Sigmoid colon (tissue), 7 donors: ENCODE results near the gene ARHGDIB. TPM values are rescaled to one million over a fixed set of nuclear protein-coding genes. Genes with fewer than 3 reads are reported as not detected.

Experiments used
- DNase-seq: peaks from one replicate; pipeline ENCODE4 v3.0.0-alpha.2; 2019
- H3K27ac ChIP-seq, 4 donors: fragments of 200-600 bp; sonication (generic); one replicate each; pipeline ENCODE4 v1.5.1; 2016 to 2019; ENCODE audit warnings: mild to moderate bottlenecking in 1 of 4
- H3K27me3 ChIP-seq, 3 donors: fragments of 200-600 bp; sonication (generic); one replicate each; pipeline ENCODE4 v1.5.1; 2019; ENCODE audit warnings: mild to moderate bottlenecking in 1 of 3
- H3K36me3 ChIP-seq, 4 donors: fragments of 200-600 bp; sonication (generic); one replicate each; pipeline ENCODE4 v1.5.1; 2016 to 2019
- H3K4me1 ChIP-seq, 4 donors: fragments of 200-600 bp; sonication (generic); one replicate each; pipeline ENCODE4 v1.5.1; 2017 to 2019
- H3K4me3 ChIP-seq, 4 donors: fragments of 200-600 bp; sonication (generic); one replicate each; pipeline ENCODE4 v1.5.1; 2017 to 2019; ENCODE audit warnings: mild to moderate bottlenecking in 2 of 4, moderate library complexity in 1 of 4
- H3K9me3 ChIP-seq, 4 donors: fragments of 200-600 bp in 3 of 4; sonication (generic) in 3 of 4; one replicate each; pipeline versions ENCODE4 v1.5.1 to v1.6.1; 2013 to 2019
- CTCF ChIP-seq, 4 experiments: fragments of 450-650 bp in 3 of 4; fragments of 200-600 bp in 1 of 4; IDR thresholded peaks; one replicate each; pipeline ENCODE4 v1.5.1; 2016 to 2019; ENCODE audit warnings: antibody characterized with exemption in 4 of 4, mild to moderate bottlenecking in 3 of 4, moderate library complexity in 2 of 4
- EP300 ChIP-seq, 4 donors: sonication (generic); formaldehyde crosslinking; IDR thresholded peaks; one replicate each; pipeline ENCODE4 v1.6.1; 2017; ENCODE audit warnings: antibody characterized with exemption in 4 of 4
- POLR2A ChIP-seq, 2 donors: fragments of 450-650 bp; IDR thresholded peaks; one replicate each; pipeline ENCODE4 v1.6.1; 2016; ENCODE audit warnings: antibody characterized with exemption in 2 of 2, mild to moderate bottlenecking in 2 of 2, moderate library complexity in 2 of 2
- POLR2AphosphoS5 ChIP-seq, 4 donors: sonication (generic); formaldehyde crosslinking; IDR thresholded peaks; one replicate each; pipeline ENCODE4 v1.6.1; 2017; ENCODE audit warnings: antibody characterized with exemption in 4 of 4
- WGBS, 2 donors: extraction: QIAGEN DNeasy Blood & Tissue Kit; methylation state at CpG; one replicate each; pipeline ENCODE4 v1.1.7; 2013; 5-methylcytosine and 5-hydroxymethylcytosine counted together
- intact Hi-C: fragments of 100-400 bp; cut with DNase I; formaldehyde crosslinking; loops from one replicate; pipeline ENCODE4 v1.15.1; 2023
- polyA plus RNA-seq, 3 donors: library from polyadenylated mRNA; stranded (reverse); fragments of 200-250 nt; gene quantifications; one replicate each; pipeline ENCODE4 v1.2.3, GENCODE V29; 2013
- total RNA-seq, 4 donors: library from RNA; depleted of rRNA; stranded (reverse); fragments of >200 nt; gene quantifications; one replicate each; pipeline ENCODE4 v1.1.0, GENCODE V29; 2016
- donor health status: healthy with polysubstance abuse.
- donor health status: Bipolar disorder and iron deficiency.
- donor health status: healthy.

The ARHGDIB gene
- total and polyA plus RNA-seq, 7 donors, result 21.0 to 304 (median 71.4) TPM

GRCh38 chr12:14937014-14937413, 24.4 kb downstream of the ARHGDIB start:
- Histone ChIP-seq H3K36me3 (no peaks in the 10 kb centered on the region), H3K9me3 (no peaks in the 10 kb centered on the region), H3K4me1 (peaks cover 0 to 15% (median 3%) of the 10 kb centered on the region in 4 donors), H3K4me3 (no peak overlapping the region), H3K27ac (no peak overlapping the region), H3K27me3 (no peaks in the 10 kb centered on the region)
- TF ChIP-seq POLR2AphosphoS5 (IDR thresholded peaks at IDR 0.05) (no peak), CTCF (IDR thresholded peaks at IDR 0.05) (no peak), POLR2A (IDR thresholded peaks at IDR 0.05) (no peak), EP300 (IDR thresholded peaks at IDR 0.05) (no peak)
- WGBS, 2 donors, result 89 to 93% methylated on average over 3 of the region's 3 CpGs
- DNase-seq, result no peak
- intact Hi-C loops, result no loop called here

GRCh38 chr12:14936224-14936861, 25.1 kb downstream of the ARHGDIB start:
- intact Hi-C loops, result no loop called here
- DNase-seq, result no peak
- TF ChIP-seq POLR2A (IDR thresholded peaks at IDR 0.05), result no peak
- no peak for TF ChIP-seq EP300 (IDR thresholded peaks at IDR 0.05)
- TF ChIP-seq CTCF (IDR thresholded peaks at IDR 0.05), result no peak
- no peak for TF ChIP-seq POLR2AphosphoS5 (IDR thresholded peaks at IDR 0.05)
- WGBS, 2 donors, result 91 to 92% methylated on average over 6 of the region's 6 CpGs
- peaks cover 0 to 15% (median 3%) of the 10 kb centered on the region in 4 donors for H3K4me1 ChIP-seq
- no peaks in the 10 kb centered on the region for H3K27me3 ChIP-seq
- no peak overlapping the region for H3K4me3 ChIP-seq
- H3K27ac ChIP-seq, result no peak overlapping the region
- H3K36me3 ChIP-seq, result no peaks in the 10 kb centered on the region
- H3K9me3 ChIP-seq, result no peaks in the 10 kb centered on the region

- H3K4me3 ChIP-seq, result no peak overlapping the region
- WGBS, 2 donors, result 21 to 67% methylated on average over 4 of the region's 4 CpGs
- no peaks in the 10 kb centered on the region for H3K9me3 ChIP-seq
- no peaks in the 10 kb centered on the region for H3K36me3 ChIP-seq
- DNase-seq, result no peak
- intact Hi-C loops, result no loop called here
- no peaks in the 10 kb centered on the region for H3K27me3 ChIP-seq
- H3K27ac ChIP-seq, result peak overlapping the region in 1 of 4 donors; percentile 5
- TF ChIP-seq CTCF (IDR thresholded peaks at IDR 0.05) (no peak), POLR2A (IDR thresholded peaks at IDR 0.05) (no peak), POLR2AphosphoS5 (IDR thresholded peaks at IDR 0.05) (no peak), EP300 (IDR thresholded peaks at IDR 0.05) (no peak)
- peaks cover 0 to 27% (median 10%) of the 10 kb centered on the region in 4 donors for H3K4me1 ChIP-seq
Observed at GRCh38 chr12:14935031-14935430, 26.4 kb downstream of the ARHGDIB start.

GRCh38 chr12:14934511-14934910, 26.9 kb downstream of the ARHGDIB start:
- Histone ChIP-seq H3K27me3 (no peaks in the 10 kb centered on the region), H3K4me1 (peaks cover 0 to 30% (median 12%) of the 10 kb centered on the region in 4 donors), H3K27ac (no peak overlapping the region), H3K9me3 (no peaks in the 10 kb centered on the region), H3K36me3 (no peaks in the 10 kb centered on the region), H3K4me3 (no peak overlapping the region)
- DNase-seq, result no peak
- no peak for TF ChIP-seq CTCF (IDR thresholded peaks at IDR 0.05)
- no peak for TF ChIP-seq EP300 (IDR thresholded peaks at IDR 0.05)
- no peak for TF ChIP-seq POLR2AphosphoS5 (IDR thresholded peaks at IDR 0.05)
- no peak for TF ChIP-seq POLR2A (IDR thresholded peaks at IDR 0.05)
- intact Hi-C loops, result no loop called here
- 67 to 87% methylated on average over 2 of the region's 2 CpGs for WGBS, 2 donors
